GM18507 (cell line): Measurements from ENCODE around the gene RXFP1.
A peak's percentile ranks its signal among the peaks of the same experiment; 100 is the strongest.

Source experiments
- DNase-seq: peaks from one replicate; pipeline ENCODE4 v3.0.0; 2011; ENCODE audit warnings: low read depth; ENCODE audit not compliant: insufficient read length; ENCODE audit errors: extremely low spot score
- FAIRE-seq: peaks from 2 replicates; lab custom pipeline; 2011; peaks lifted over from hg19 to GRCh38; lab: Jason Lieb, UNC

Gene RXFP1

GRCh38 chr4:158664806-158665205 lies 143.1 kb downstream of the RXFP1 start:
- DNase-seq, result no peak

GRCh38 chr4:158666892-158667291 lies 145.2 kb downstream of the RXFP1 start:
- DNase-seq, result no peak
- no peak for FAIRE-seq

More at GRCh38 chr4:158664806-158665205, 143.1 kb downstream of the RXFP1 start:
- no peak for FAIRE-seq

DNA sequence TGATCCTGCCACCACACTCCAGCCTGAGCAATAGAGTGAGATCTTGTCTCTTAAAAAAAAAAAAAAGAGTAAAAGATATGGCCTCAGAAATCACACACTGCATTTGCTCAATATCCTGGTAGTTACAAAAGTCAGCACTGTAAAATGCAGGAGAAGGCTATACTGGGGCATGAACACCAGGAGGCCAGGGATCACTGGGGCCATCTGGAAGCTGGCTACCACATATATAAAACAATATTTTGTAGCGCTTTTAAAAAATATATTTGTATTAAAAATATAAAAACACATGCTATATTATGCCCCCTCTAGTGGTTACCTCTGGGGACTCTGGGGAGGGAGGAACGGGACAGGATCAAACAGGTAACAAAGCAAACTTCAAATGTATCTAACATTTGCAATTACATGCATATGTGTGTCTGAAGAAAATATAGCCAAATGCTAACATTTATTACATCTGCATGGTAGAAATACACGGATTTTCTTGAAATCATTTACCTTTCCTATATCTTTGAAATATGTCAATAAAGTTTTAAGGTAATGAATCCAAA lies 146.0 kb downstream of the RXFP1 start:
- DNase-seq (no peak), FAIRE-seq (no peak)

GRCh38 chr4:158669310-158669709 lies 147.6 kb downstream of the RXFP1 start:
- DNase-seq (no peak), FAIRE-seq (no peak)

DNA sequence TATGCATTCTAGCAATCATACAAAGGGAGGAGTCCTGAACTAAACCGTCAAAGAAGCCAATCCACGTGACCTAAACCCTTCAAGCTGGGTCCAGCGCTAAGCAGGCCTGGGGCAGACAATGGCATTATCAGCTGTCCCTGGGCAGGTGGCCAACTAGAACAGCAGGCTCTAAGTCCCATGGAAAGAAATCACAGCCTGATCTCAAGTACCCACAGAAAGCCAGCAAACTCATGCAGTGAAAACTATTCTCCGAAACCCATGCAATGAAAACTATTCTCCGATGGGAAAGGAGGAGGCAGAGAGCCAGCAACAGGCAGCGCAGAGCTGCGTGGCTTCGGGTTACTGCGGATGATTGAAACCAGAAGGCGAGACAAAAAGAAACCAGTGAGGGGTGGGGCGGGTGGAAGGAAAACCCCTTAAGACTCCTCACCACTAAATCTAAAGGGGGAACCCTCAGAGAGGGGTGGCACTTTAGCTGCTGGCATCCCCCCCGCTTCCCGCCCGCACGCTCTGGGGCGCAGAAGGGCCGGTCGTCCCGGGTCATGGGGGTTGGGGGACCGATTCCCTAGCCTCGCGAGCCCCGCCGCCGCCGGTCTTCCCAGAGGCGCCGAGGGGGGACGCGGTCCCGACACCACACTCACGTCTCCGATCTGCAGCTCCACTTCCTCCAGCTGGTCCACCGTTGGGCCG lies 149.4 kb downstream of the RXFP1 start:
- peak; percentile 76 for FAIRE-seq
- peak; percentile 15 for DNase-seq

DNA sequence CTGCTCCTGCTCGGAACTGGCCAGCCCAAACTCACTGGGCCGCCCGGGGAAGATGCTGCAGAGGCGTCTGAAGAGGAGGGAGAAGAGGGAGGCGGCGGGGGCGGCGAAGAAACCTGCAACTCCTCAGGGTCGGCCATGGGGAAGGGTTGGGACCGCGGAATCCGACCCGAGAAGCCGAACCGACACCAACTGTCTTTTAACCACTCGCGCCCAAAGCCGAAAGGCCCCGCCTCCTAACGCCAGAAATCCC lies 149.9 kb downstream of the RXFP1 start, which contains the start of gene C4orf46:
Gene C4orf46, minus strand, starts transcription at position 223 of the 250 bp plus-strand sequence. Its CDS starts 86 bp downstream, at position 137.
- FAIRE-seq (no peak), DNase-seq (no peak)

- FAIRE-seq (peak; percentile 99), DNase-seq (peak; percentile 91)
Observed at GRCh38 chr4:158671915-158672806, 150.5 kb downstream of the RXFP1 start, which contains the start of gene ETFDH. TSS of gene ETFDH (plus strand) at chr4:158672296. CDS start at chr4:158672457, 161 bp downstream.

DNA sequence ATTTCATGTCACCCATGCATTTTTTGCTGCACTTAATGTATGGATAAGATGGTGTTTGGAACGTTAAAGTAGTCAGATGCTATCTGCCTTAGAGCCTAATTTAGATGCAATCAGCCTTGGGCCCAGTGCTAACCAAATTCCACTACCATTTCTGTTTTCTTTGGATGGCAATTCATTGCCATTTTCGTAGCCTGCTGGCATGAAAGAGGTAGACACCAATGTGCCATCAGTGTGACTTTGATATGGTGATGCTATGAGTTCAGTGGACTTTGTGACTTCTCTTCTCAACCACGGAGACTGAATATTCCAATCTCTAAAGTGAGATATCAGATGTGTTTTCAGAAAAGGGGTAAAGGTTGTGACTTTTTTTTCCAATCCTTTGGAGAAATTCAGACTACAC lies 152.0 kb downstream of the RXFP1 start:
- FAIRE-seq (no peak), DNase-seq (no peak)

GRCh38 chr4:158676076-158676475 lies 154.4 kb downstream of the RXFP1 start:
- FAIRE-seq, result no peak
- no peak for DNase-seq

DNA sequence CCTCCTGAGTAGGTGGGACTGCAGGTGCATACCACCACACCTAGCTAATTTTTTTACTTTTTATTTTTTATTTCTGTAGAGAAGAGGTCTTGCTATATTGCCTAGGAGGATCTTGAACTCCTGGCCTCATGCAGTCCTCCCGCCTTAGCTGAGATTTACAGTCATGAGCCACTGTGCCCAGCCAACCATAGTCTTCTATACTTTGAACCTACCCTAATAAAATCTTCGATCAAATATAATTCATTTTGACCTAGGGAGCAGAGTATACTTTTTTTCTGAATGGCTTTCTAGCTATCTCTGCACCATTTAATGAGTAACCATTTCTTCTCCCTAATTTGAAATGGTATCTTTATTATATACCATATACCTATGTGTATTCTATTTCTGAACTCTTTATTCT lies 157.1 kb downstream of the RXFP1 start:
- DNase-seq (no peak), FAIRE-seq (no peak)

DNA sequence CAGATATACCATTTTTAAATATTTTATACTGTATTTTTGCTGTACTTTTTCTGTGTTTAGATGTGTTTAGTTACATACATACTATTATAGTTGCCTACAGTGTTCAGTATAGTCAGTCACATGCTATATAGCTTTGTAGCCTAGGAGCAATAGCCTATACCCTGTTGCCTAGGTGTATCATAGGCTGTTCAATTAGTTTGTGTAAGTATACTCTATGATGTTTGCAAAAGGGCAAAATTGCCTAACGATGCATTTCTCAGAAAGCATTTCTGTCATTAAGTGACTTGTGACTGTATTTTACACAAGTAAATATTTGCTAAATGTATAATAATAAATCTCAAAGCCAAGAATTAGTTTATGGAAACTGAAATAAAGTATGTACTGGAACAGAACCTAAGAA lies 159.9 kb downstream of the RXFP1 start:
- no peak for FAIRE-seq
- no peak for DNase-seq

DNA sequence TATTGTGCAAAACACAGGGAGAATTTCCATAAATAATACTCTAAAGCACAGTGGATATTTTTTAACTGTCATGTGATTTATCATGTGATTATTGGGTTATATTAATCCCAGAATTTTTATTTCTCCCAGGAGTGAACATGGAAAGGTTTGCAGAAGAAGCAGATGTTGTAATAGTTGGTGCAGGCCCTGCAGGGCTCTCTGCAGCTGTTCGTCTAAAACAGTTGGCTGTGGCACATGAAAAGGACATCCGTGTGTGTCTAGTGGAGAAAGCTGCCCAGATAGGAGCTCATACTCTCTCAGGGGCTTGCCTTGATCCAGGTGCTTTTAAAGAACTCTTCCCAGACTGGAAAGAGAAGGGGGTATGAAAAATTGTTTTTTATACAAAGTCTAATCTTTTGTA lies 160.4 kb downstream of the RXFP1 start:
- FAIRE-seq (no peak), DNase-seq (no peak)

- FAIRE-seq, result no peak
- no peak for DNase-seq
Observed at GRCh38 chr4:158688813-158689212, 167.1 kb downstream of the RXFP1 start.
